ENCODE measurements around the gene GABRG2.

Gene GABRG2

GRCh38 chr5:162047279-162047678 is 20.3 kb upstream of the GABRG2 start:
- TF ChIP-seq RAD21 (IDR thresholded peaks at IDR 0.05; ENCODE audit: low read depth): no peak
- TF ChIP-seq EP300 (IDR thresholded peaks at IDR 0.05; ENCODE audit: borderline replicate concordance): no peak
- TF ChIP-seq TCF12 (IDR thresholded peaks at IDR 0.05; ENCODE audit: low read depth): no peak
- TF ChIP-seq USF1 (IDR thresholded peaks at IDR 0.05): no peak
- TF ChIP-seq ZBTB7A (IDR thresholded peaks at IDR 0.05; ENCODE audit: low read depth): no peak
- no peak for TF ChIP-seq FOXM1 (IDR thresholded peaks at IDR 0.05; ENCODE audit: borderline replicate concordance, low read depth)
- no peak for TF ChIP-seq EGR1 (IDR thresholded peaks at IDR 0.05)
- TF ChIP-seq MAX (IDR thresholded peaks at IDR 0.05): no peak
- TF ChIP-seq TAF1 (IDR thresholded peaks at IDR 0.05; ENCODE audit: low read depth): no peak
- no peak for TF ChIP-seq REST (IDR thresholded peaks at IDR 0.05; ENCODE audit: low read depth)
- TF ChIP-seq CREB1 (IDR thresholded peaks at IDR 0.05; ENCODE audit: low read depth): no peak
- no peak for TF ChIP-seq TEAD4 (IDR thresholded peaks at IDR 0.05)
- TF ChIP-seq YY1 (IDR thresholded peaks at IDR 0.05; ENCODE audit: low read depth): no peak
- no peak for TF ChIP-seq NFIC (IDR thresholded peaks at IDR 0.05)
- no peak for TF ChIP-seq CEBPB (IDR thresholded peaks at IDR 0.05)

GRCh38 chr5:162052676-162053075 is 14.9 kb upstream of the GABRG2 start:
- no peak for TF ChIP-seq EP300 (IDR thresholded peaks at IDR 0.05; ENCODE audit: borderline replicate concordance)
- TF ChIP-seq FOXM1 (IDR thresholded peaks at IDR 0.05; ENCODE audit: borderline replicate concordance, low read depth): no peak
- TF ChIP-seq EGR1 (IDR thresholded peaks at IDR 0.05): no peak
- TF ChIP-seq TCF12 (IDR thresholded peaks at IDR 0.05; ENCODE audit: low read depth): no peak
- TF ChIP-seq RAD21 (IDR thresholded peaks at IDR 0.05; ENCODE audit: low read depth): no peak
- TF ChIP-seq USF1 (IDR thresholded peaks at IDR 0.05): no peak
- TF ChIP-seq ZBTB7A (IDR thresholded peaks at IDR 0.05; ENCODE audit: low read depth): no peak
- TF ChIP-seq NFIC (IDR thresholded peaks at IDR 0.05): no peak
- no peak for TF ChIP-seq REST (IDR thresholded peaks at IDR 0.05; ENCODE audit: low read depth)
- TF ChIP-seq TAF1 (IDR thresholded peaks at IDR 0.05; ENCODE audit: low read depth): no peak
- no peak for TF ChIP-seq CEBPB (IDR thresholded peaks at IDR 0.05)

GRCh38 chr5:162067162-162067561 is 411 bp upstream of the GABRG2 start:
- TF ChIP-seq ZBTB7A (IDR thresholded peaks at IDR 0.05; ENCODE audit: low read depth): no peak
- no peak for TF ChIP-seq EGR1 (IDR thresholded peaks at IDR 0.05)
- no peak for TF ChIP-seq REST (IDR thresholded peaks at IDR 0.05; ENCODE audit: low read depth)
- no peak for TF ChIP-seq NFIC (IDR thresholded peaks at IDR 0.05)
- TF ChIP-seq YY1 (IDR thresholded peaks at IDR 0.05; ENCODE audit: low read depth): no peak
- TF ChIP-seq USF1 (IDR thresholded peaks at IDR 0.05): no peak
- TF ChIP-seq TCF12 (IDR thresholded peaks at IDR 0.05; ENCODE audit: low read depth): no peak
- TF ChIP-seq EP300 (IDR thresholded peaks at IDR 0.05; ENCODE audit: borderline replicate concordance): no peak
- no peak for TF ChIP-seq CEBPB (IDR thresholded peaks at IDR 0.05)
- TF ChIP-seq TAF1 (IDR thresholded peaks at IDR 0.05; ENCODE audit: low read depth): no peak
- TF ChIP-seq FOXM1 (IDR thresholded peaks at IDR 0.05; ENCODE audit: borderline replicate concordance, low read depth): no peak
- TF ChIP-seq MAX (IDR thresholded peaks at IDR 0.05): no peak
- TF ChIP-seq CREB1 (IDR thresholded peaks at IDR 0.05; ENCODE audit: low read depth): no peak
- TF ChIP-seq TEAD4 (IDR thresholded peaks at IDR 0.05): no peak
- no peak for TF ChIP-seq RAD21 (IDR thresholded peaks at IDR 0.05; ENCODE audit: low read depth)

- TF ChIP-seq EP300 (IDR thresholded peaks at IDR 0.05; ENCODE audit: borderline replicate concordance) (no peak), REST (IDR thresholded peaks at IDR 0.05; ENCODE audit: low read depth) (peak; percentile 89), TAF1 (IDR thresholded peaks at IDR 0.05; ENCODE audit: low read depth) (no peak), RAD21 (IDR thresholded peaks at IDR 0.05; ENCODE audit: low read depth) (no peak)
Observed at GRCh38 chr5:162068412-162068811, 839 bp downstream of the GABRG2 start.
